Jurkat, Clone E6-1 (cell line): ENCODE measurements around the gene ZNF511.

Source experiments
- DNase-seq: peaks from one replicate; pipeline ENCODE4 v3.0.0-alpha.2; 2011; ENCODE audit warnings: low read depth, low spot score
- H3K4me3 ChIP-seq: 2 replicates; pipeline ENCODE4 v1.5.1; 2011; ENCODE audit warnings: mild to moderate bottlenecking, low read length, control low read depth, moderate library complexity

The ZNF511 gene

GRCh38 chr10:133327651-133328357, 19.1 kb downstream of the ZNF511 start:
- no peak for DNase-seq
- H3K4me3 ChIP-seq, result no peak overlapping the region

DNA sequence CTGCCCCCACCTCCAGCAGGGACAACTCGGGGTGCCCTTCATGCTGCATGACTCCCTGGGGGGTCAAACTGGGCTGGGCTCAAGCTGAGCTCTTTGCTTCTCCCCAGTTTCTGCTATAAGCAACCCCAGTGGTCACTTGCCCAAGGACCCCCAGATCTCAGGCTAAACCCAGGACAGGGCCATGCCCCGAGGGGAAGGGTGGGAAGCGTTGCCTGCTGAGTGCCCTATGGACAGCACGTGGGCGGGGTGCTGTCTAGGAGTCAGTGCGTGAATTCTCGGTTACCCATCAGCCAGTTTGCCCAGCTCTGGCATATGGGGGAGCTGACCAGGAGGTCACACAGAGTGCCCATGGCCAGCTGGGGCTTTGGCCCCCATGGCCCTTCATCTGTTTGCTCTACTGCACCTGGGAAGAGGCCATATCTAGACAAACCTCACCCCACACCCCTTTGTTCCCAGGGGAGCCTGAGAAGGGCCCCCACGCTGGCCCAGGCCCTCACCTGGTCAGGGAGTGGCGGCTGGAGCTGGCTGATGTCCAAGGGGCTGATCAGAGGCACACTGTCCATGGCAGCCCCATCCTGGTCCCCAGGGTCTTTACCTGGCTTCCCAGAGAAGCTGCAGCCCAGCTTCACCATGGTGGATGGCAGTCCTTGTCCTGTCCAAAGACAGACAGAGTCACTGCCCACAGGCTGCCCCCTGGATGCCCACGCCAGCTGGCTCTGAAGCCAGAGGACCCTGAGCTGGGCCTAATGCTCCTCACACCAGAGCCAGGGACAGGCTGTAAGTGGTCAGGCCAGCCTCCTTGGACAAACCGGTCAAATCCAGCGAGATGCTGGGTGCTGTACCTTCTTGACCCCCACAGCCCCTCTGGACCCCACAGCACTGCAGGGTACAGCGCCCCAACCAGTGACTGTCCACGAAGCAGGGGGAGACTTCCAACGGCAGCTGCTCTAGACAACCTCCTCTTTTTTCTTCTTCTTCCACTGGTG, 19.9 kb downstream of the ZNF511 start:
- DNase-seq, result no peak
- no peak overlapping the region for H3K4me3 ChIP-seq

GRCh38 chr10:133329491-133330202, 20.9 kb downstream of the ZNF511 start:
- DNase-seq, result peak; percentile 73
- H3K4me3 ChIP-seq, result peak overlapping the region; percentile 32

GRCh38 chr10:133332936-133333699, 24.4 kb downstream of the ZNF511 start:
- H3K4me3 ChIP-seq, result no peak overlapping the region
- DNase-seq, result no peak

DNA sequence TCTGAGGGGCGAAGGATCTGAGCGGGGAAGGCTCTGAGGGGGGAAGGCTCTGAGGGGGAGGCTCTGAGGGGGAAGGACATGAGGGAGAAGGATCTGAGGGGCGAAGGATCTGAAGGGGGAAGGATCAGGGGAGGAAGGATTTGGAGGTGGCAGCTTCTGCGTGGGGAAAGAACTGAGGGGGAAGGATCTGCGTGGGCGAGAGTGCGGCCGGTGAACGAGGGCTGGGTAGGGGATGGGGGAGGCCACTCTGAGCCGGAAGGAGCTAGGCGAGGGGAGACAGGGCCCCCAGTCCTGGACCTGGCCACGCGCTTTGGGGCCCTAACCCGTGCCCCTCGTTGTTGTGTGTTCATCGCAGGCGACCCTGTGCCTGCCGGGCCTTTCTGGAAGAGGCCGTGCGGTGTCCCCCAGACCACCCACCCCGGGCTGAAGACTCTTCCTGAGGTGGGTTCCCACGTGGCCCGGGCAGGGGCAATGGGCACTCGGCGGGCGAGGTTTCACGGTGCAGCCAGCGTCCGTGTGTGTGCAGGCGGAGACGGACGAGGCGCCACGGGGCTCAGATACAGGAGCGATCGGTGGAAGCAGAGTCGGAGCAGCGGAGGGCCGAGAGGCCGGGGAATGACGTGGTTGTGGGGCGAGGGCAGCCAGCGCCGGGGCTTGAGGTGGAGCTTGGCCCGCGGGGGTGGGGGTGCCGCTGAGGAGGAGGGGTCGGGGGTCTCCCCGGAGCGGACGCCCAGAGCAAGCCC, 26.0 kb downstream of the ZNF511 start:
- no peak for DNase-seq
- H3K4me3 ChIP-seq, result no peak overlapping the region

DNA sequence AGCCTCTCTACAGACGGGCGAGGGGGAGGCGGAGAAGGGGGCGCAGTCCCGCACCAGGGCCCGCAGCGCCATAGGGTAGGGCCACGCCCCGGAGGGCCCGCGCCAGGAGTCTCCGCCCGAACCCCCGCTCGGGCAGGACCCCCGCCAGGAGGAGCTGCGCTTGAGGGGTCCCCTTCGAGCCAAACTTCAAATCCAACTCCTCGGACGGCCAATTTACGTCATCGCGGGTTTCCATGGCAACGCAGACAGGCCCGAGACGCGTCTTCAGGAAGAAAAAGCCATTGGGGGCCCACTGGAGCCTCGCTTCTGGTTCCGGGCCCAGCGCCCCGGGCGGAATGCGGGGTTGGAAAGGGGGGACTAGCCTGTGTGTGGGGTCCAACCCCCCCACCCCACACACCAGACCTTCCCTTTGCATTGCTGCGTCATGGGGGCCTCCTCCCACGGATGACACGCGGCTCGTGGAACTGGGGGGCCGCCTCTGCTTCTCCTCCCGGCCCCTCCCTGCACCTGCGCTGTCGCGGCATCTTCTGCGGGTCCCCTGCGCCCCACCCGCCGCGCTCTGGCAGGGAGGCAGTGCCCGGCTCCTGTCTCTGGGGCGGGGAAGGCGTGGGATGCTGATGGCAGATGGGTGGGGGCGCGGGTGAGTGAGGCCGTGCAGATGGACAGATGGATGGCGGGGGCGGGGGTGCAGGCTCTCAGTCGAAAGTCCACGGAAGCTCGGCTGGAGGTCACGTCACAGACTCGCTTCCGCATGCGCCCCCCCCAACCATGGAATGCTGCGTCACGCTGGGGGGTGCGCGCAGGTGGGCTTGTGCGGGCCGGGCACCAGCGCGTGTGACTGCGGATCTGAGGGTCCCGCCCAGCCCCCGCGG, 26.8 kb downstream of the ZNF511 start:
- no peak for DNase-seq
- no peak overlapping the region for H3K4me3 ChIP-seq

DNA sequence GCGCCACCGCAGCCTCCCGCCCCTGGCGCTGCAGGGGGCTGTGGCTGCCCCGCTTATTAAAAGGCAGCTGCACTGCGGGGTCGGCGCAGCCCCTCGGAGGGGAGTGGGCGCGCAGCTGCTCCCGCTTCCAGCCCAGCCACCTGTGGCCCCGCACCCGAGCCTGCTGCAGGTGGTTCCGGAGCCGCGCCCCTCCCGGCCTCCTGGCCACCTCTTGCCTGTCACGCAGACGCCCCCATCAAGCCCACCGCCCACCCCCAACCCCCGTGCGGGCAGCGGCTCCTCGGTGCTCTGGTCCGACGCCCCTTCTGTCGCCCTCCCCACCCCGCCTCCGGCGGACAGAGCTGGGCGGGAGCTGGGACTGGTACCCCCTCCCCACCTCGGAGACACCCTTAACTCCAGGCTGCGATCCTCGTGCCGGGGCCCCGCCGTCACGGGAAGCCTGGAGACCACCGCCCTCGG, 27.4 kb downstream of the ZNF511 start:
- no peak for DNase-seq
- H3K4me3 ChIP-seq, result no peak overlapping the region

DNA sequence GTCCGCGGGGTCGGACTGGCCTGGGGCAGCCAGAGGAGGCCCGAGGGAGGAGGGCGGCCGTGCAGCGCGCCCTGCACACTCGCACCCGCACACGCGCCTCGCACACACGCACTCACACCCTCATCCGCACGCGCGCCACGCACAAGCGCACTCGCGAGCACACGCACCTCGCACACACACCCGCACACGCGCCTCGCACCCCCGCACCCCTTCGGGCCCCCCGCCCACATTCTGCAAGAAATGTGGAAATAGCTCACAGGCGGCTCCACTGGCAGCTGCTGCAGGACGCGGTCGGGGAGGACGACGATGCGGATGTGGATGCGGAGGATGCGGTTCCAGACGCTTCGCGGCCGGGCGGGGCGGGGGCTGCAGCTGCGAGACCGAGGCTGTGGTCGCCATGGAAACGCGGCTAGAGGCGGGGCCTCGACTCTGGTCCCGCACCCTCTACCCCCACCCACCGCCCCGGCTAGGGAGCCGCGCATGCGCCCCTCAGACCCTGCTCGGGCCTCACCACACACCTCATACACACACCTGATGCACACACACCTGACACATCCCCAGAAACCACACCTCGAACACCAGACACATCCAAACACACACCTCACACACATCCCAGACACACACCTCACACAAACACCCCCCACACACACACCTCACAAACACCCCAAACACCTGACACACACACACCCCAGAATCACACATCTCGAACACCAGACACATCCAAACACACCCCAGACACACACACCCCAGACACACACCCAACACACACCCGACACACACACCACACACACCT, 28.1 kb downstream of the ZNF511 start, which contains the start of gene CALY:
TSS of gene CALY (minus strand) at position 320 of the 793 bp plus-strand sequence. CDS start 7,907 bp downstream, outside the sequence.
- peak; percentile 86 for DNase-seq
- no peak within 1 kb of the TSS for H3K4me3 ChIP-seq

- no peak overlapping the region for H3K4me3 ChIP-seq
- DNase-seq, result no peak
These were observed 28.6 kb downstream of the ZNF511 start for GRCh38 chr10:133337370-133337725.

DNA sequence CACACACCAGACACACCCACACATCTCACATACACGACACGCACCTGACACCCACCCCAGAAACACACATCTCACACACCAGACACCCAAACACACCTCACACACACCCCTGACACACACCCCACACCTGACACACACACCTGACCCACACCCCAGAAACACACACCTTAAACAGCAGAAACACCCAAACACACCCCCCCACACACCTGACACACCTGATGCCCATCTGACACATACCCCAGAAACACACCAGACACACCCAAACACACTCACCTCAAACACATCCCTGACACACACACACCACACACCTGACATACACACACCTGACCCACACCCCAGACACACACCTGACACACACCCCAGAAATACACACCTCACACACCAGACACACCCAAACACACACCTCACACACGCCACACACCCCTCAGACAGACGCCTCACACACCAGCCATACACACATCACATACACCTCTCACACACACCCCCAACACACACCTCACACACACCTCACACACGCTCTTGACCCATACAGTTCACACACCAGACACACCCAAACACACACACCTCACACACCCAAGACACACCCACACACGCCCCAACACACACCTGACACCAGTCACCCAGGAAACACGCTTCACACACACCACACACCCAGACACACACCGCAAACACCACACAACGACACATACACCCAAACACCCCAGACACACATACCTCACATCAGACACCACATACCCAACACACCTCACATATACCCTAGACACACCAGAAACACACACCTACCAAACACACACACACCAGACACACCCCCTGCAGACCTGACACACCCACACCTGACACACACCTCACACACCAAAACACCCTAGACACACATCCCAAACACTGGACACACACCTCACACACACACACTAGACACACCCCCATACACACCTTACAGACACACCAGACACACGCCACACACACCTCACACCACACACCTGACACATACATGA, 29.7 kb downstream of the ZNF511 start:
- no peak for DNase-seq
- no peak overlapping the region for H3K4me3 ChIP-seq

DNA sequence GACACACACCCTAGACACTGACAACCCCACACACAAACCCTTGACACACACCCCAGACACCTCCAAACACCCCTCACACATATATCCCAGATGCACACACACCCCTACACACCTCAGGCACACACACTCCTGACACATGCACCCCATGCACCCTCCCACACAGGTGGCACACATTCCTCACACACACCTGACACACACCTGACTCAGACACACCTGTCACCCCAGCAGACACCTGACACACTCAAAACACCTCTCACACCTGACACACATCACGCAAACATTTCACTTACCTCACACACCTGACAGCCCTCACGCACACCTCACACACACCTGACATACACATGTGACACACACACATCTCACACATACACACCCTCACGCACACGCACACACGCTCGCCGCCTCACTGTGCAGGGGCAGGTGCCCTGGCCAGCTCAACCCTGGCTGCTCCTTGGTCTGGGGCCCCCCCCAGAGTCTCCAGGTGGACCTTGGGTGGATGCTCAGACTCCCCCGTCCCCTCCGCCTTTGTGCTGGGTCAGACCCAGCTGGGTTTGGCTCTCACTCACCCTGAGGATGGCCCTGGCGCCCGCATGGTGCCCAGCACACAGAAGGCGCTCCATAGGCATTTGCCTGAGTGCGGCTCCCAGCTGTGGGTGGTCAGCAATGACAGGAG, 31.1 kb downstream of the ZNF511 start:
- no peak for DNase-seq
- no peak overlapping the region for H3K4me3 ChIP-seq

DNA sequence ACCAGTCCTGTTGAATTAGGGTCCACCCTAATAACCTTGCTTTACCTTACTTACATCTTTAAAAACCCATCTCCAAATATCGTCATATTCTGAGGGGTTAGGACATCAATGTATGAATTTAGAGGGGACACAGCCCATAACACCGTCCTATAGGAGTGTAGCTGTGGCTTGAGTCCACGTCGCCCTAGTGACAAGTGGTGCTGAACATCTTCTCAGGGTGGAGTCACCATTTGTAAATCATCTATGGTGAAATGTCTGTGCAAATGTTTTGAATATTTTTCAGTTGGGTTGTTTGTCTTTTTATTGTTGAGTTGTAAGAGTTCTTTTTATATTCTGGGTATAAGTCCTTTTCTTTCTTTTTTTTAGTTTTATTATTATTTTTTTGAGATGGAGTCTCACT, 33.3 kb downstream of the ZNF511 start:
- no peak overlapping the region for H3K4me3 ChIP-seq
- DNase-seq, result no peak

DNA sequence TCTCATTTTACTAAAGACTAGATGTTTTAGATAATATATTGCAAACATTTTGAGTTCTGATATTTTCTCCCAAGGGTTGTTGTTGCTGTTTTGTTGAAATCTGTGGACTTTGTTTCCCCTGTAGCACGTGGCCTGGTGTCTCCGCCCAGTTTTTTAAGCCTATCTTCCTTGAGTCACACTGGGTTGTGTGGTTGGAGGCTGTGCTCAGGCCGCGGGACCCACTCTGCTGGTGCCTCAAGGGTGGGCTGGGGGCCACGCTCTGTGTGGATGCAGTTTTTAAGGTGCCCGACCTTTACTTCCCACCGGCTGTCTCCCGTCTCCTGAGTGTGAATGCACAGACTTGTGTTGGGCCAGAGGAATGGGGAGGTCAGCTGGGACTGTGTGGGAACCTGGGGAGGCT, 34.2 kb downstream of the ZNF511 start:
- no peak overlapping the region for H3K4me3 ChIP-seq
- DNase-seq, result no peak

DNA sequence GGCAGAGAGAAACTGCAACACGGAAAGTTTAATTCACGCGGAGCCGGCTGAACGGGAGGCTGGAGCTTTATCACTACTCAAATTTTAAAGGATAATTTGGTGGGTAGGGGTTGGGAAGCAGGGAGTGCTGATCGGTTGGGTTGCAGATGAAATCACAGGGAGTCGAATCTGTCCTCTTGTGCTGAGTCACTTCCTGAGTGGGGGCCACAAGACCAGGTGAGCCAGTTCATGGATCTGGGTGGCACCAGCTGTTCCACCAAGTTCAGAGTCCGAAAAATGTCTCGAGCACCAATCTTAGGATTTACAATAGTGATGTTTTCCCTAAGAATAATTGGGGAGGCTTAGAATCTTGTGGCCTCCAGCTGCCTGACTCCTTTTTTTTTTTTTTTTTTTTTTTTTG, 34.8 kb downstream of the ZNF511 start:
- no peak for DNase-seq
- H3K4me3 ChIP-seq, result no peak overlapping the region

- H3K4me3 ChIP-seq, result no peak overlapping the region
- DNase-seq, result no peak
These were observed 35.5 kb downstream of the ZNF511 start for GRCh38 chr10:133344236-133344635.
